Measurements from ENCODE around the gene SEC22A. TPM values are rescaled to one million over a fixed set of nuclear protein-coding genes. Genes with fewer than 3 reads are reported as not detected.
"Not testable (repeated sequence)": the region's sequence is repeated elsewhere in the genome, so short reads cannot be mapped to it uniquely, and the experiment has no call there.

SEC22A gene
- total and polyA plus RNA-seq, 2 experiments from 2014 or later, result 8.8 to 12.3 TPM

DNA sequence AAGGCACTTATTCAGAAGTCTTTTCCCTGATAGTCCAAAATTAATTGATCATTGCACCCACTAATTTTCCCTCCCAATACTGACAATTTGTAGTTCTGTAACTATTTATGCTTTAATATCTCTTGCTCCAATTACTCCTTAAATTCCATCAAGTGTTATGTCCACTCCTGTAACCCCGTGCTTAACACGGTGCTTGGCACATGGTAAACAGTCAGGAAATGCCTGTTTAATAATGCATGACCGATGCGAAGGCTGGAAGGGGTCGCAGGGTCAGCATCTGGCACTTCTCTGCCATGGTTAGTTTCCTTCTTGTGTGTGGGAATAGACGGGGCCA, 553 bp upstream of the SEC22A start:
- Histone ChIP-seq H3K27me3 (no peaks in the 10 kb centered on the region), H3K27ac (no peak overlapping the region), H3K36me3 (no peaks in the 10 kb centered on the region), H3K4me3 (peak overlapping the region; percentile 56), H3K9me3 (ENCODE audit: low read depth) (no peaks in the 10 kb centered on the region), H3K4me1 (ENCODE audit: low read depth) (no peaks in the 10 kb centered on the region)
- TF ChIP-seq, protein P1, sequence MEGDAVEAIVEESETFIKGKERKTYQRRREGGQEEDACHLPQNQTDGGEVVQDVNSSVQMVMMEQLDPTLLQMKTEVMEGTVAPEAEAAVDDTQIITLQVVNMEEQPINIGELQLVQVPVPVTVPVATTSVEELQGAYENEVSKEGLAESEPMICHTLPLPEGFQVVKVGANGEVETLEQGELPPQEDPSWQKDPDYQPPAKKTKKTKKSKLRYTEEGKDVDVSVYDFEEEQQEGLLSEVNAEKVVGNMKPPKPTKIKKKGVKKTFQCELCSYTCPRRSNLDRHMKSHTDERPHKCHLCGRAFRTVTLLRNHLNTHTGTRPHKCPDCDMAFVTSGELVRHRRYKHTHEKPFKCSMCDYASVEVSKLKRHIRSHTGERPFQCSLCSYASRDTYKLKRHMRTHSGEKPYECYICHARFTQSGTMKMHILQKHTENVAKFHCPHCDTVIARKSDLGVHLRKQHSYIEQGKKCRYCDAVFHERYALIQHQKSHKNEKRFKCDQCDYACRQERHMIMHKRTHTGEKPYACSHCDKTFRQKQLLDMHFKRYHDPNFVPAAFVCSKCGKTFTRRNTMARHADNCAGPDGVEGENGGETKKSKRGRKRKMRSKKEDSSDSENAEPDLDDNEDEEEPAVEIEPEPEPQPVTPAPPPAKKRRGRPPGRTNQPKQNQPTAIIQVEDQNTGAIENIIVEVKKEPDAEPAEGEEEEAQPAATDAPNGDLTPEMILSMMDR (IDR thresholded peaks at IDR 0.05; ENCODE audit: low read depth, low read length), result no peak
- no peak for DNase-seq (ENCODE audit: low read depth in 1 of 2, low spot score in 1 of 2)

DNA sequence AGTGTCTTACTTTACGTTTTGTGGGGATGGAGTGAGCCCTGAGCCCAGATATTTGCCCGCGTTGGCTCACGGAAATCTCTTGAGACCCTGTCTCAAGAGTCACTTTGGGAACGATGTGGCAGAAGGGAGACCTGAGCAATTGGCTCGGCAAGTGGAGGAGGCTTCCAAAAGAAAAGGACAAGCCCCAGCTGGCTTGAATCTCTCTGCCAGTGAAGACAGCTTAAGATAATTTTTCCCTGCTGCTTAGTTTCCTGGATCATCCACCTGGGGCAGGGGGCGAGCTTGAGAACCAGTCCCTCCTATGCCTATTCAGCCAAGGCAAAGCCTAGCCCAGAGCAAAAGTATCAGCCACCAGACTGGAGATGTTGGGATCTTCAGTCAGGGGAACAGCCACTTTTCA, 708 bp downstream of the SEC22A start:
- Histone ChIP-seq H3K36me3 (no peaks in the 10 kb centered on the region), H3K4me1 (ENCODE audit: low read depth) (no peaks in the 10 kb centered on the region), H3K27ac (peak overlapping the region; percentile 36), H3K27me3 (no peaks in the 10 kb centered on the region), H3K9me3 (ENCODE audit: low read depth) (no peaks in the 10 kb centered on the region), H3K4me3 (peak overlapping the region; percentile 56)
- peak in 1 of 2 donors; percentile 18 for DNase-seq (ENCODE audit: low read depth in 1 of 2, low spot score in 1 of 2)
- TF ChIP-seq, protein P1 (IDR thresholded peaks at IDR 0.05; ENCODE audit: low read depth, low read length), result no peak

DNA sequence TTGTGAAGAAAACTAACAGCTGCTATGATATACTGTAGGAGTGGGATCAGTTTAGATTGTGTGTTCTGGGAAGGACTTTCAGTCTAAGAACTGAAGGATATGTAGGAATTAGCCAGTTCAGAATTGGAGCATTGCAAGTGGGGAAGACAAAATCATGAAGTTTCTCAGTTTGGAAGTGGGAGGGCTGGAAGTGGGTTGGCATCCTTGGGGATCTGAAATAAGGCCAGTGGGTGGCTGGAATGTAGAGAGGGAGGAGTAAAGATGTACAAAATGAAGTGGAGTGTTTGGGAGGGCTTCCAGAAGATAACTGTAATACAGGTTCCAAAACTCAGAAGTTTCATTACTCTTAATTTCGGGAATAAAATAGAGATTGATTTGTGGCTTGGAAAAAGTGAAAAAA, 17.2 kb downstream of the SEC22A start:
- H3K36me3 ChIP-seq, result no peaks in the 10 kb centered on the region
- DNase-seq (ENCODE audit: low read depth in 1 of 2, low spot score in 1 of 2), result no peak
- no peaks in the 10 kb centered on the region for H3K27me3 ChIP-seq
- H3K27ac ChIP-seq, result no peak overlapping the region
- no peaks in the 10 kb centered on the region for H3K4me1 ChIP-seq (ENCODE audit: low read depth)
- TF ChIP-seq, protein P1 (IDR thresholded peaks at IDR 0.05; ENCODE audit: low read depth, low read length), result no peak
- no peak overlapping the region for H3K4me3 ChIP-seq
- H3K9me3 ChIP-seq (ENCODE audit: low read depth), result no peaks in the 10 kb centered on the region

DNA sequence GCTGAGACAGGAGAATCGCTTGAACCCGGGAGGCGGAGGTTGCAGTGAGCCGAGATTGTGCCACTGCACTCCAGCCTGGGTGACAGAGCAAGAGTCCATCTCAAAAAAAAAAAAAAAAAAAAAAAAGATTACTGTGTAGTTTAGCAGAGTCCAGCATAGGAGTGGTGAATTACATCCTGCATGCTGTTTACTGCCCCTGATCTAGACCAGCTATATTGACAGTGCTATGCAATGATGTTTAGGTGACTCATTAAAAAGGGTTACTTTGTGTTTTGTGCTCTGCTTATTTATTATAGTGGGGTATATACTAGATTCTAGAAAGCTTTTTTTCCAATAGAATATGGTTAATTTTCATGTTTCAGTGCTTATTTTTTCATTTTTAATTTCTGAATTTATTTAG, 19.6 kb downstream of the SEC22A start:
- not testable (repeated sequence) for H3K4me1 ChIP-seq (ENCODE audit: low read depth); H3K27ac ChIP-seq; DNase-seq (ENCODE audit: low read depth in 1 of 2, low spot score in 1 of 2); H3K27me3 ChIP-seq; H3K36me3 ChIP-seq; H3K4me3 ChIP-seq; H3K9me3 ChIP-seq (ENCODE audit: low read depth)

DNA sequence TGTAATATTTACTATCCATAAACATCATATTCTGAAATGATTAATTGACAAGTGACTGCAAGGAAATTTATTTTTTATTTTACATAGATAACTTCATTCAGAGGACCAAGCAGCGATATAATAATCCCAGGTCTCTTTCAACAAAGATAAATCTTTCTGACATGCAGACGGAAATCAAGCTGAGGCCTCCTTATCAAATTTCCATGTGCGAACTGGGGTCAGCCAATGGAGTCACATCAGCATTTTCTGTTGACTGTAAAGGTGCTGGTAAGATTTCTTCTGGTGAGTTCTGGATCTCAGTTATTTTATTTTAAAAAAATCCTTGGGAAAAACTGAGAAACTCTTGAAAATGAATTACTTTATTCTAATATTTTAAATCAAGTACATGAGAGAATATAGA, 23.3 kb downstream of the SEC22A start:
- H3K27me3 ChIP-seq, result no peaks in the 10 kb centered on the region
- TF ChIP-seq, protein P1 (IDR thresholded peaks at IDR 0.05; ENCODE audit: low read depth, low read length), result no peak
- H3K4me3 ChIP-seq, result no peak overlapping the region
- H3K36me3 ChIP-seq, result no peaks in the 10 kb centered on the region
- no peak for DNase-seq (ENCODE audit: low read depth in 1 of 2, low spot score in 1 of 2)
- no peak overlapping the region for H3K27ac ChIP-seq
- H3K4me1 ChIP-seq (ENCODE audit: low read depth), result no peaks in the 10 kb centered on the region
- no peaks in the 10 kb centered on the region for H3K9me3 ChIP-seq (ENCODE audit: low read depth)

DNA sequence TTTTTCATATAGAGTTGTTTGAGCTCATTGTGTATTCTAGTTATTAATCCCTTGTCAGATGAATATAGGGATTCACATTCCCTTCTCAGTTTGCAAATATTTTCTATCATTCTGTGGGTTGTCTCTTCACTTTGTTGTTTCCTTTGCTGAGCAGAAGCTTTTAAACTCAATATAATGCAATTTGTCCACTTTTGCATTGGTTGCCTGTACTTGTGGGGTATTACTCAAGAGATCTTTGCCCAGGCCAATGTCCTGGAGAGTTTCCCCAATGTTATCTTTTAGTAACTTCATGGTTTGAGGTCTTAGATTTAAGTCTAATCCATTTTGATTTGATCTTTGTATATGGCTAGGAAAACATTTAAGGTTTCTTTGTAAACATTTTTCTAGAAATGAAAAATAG, 24.8 kb downstream of the SEC22A start:
- no peaks in the 10 kb centered on the region for H3K9me3 ChIP-seq (ENCODE audit: low read depth)
- no peaks in the 10 kb centered on the region for H3K27me3 ChIP-seq
- TF ChIP-seq, protein P1 (IDR thresholded peaks at IDR 0.05; ENCODE audit: low read depth, low read length), result no peak
- no peak overlapping the region for H3K4me3 ChIP-seq
- no peaks in the 10 kb centered on the region for H3K4me1 ChIP-seq (ENCODE audit: low read depth)
- no peak overlapping the region for H3K27ac ChIP-seq
- no peak for DNase-seq (ENCODE audit: low read depth in 1 of 2, low spot score in 1 of 2)
- no peaks in the 10 kb centered on the region for H3K36me3 ChIP-seq

Data from cardiac muscle cell (in vitro differentiated cells and primary cell).